Heart left ventricle (tissue), 16 donors: ENCODE measurements around the gene TRAPPC12. TPM values are rescaled to one million over a fixed set of nuclear protein-coding genes. Genes with fewer than 3 reads are reported as not detected.

ENCODE experiments used
- ATAC-seq, 4 donors: fragments of 200-7000 bp; cut with Tn5 transposase; one replicate each; pipeline ENCODE4 v1.9.1; 2020 to 2022; ENCODE audit warnings: moderate library complexity in 4 of 4, mild to moderate bottlenecking in 3 of 4, moderate number of reproducible peaks in 1 of 4
- DNase-seq, 5 donors: peaks; one replicate each; pipeline ENCODE4 v3.0.0-alpha.2; 2020
- H3K27ac ChIP-seq, 12 donors: fragments of 200-600 bp; sonication (generic) in 4 of 12; one replicate each; pipeline versions ENCODE4 v1.5.0 to v1.8.0; 2016 to 2022; ENCODE audit warnings: mild to moderate bottlenecking in 2 of 12
- H3K27me3 ChIP-seq, 9 donors: fragments of 200-600 bp; sonication (generic) in 2 of 9; one replicate each; pipeline versions ENCODE4 v1.5.1 to v1.8.0; 2016 to 2022; ENCODE audit warnings: mild to moderate bottlenecking in 3 of 9
- H3K36me3 ChIP-seq, 9 donors: fragments of 200-600 bp; sonication (generic) in 2 of 9; one replicate each; pipeline versions ENCODE4 v1.5.0 to v1.8.0; 2018 to 2022; ENCODE audit warnings: mild to moderate bottlenecking in 2 of 9
- H3K4me1 ChIP-seq, 12 donors: fragments of 200-600 bp; sonication (generic) in 4 of 12; one replicate each; pipeline versions ENCODE4 v1.5.0 to v1.8.0; 2016 to 2022; ENCODE audit warnings: mild to moderate bottlenecking in 3 of 12
- H3K4me3 ChIP-seq, 12 donors: fragments of 200-600 bp; sonication (generic) in 4 of 12; one replicate each; pipeline versions ENCODE4 v1.5.0 to v1.8.0; 2017 to 2022; ENCODE audit warnings: mild to moderate bottlenecking in 9 of 12, moderate library complexity in 4 of 12
- H3K9me3 ChIP-seq, 12 donors: fragments of 200-600 bp; sonication (generic) in 4 of 12; one replicate each; pipeline versions ENCODE4 v1.5.0 to v1.8.0; 2016 to 2022; ENCODE audit warnings: mild to moderate bottlenecking in 1 of 12
- CTCF ChIP-seq, 12 donors: fragments of 200-600 bp; sonication (generic) in 4 of 12; IDR thresholded peaks; one replicate each; pipeline versions ENCODE4 v1.5.0 to v1.8.0; 2018 to 2022; ENCODE audit warnings: antibody characterized with exemption in 12 of 12, mild to moderate bottlenecking in 5 of 12
- POLR2A ChIP-seq, 2 donors: fragments of 450-650 bp; IDR thresholded peaks; one replicate each; pipeline ENCODE4 v1.6.1; 2017; ENCODE audit warnings: antibody characterized with exemption in 2 of 2, mild to moderate bottlenecking in 2 of 2, moderate library complexity in 2 of 2
- WGBS, 4 donors: extraction: QIAGEN DNeasy Blood & Tissue Kit in 2 of 4; methylation state at CpG; one replicate each; pipeline versions ENCODE4 v1.1.5 to v1.1.7; 2013 to 2018; 5-methylcytosine and 5-hydroxymethylcytosine counted together
- intact Hi-C, 10 donors: fragments of 100-400 bp; cut with DNase I; formaldehyde crosslinking; loops; one replicate each; pipeline versions ENCODE4 v1.11.1 to v1.14.2; 2022
- polyA plus RNA-seq, 2 donors: library from polyadenylated mRNA; stranded (reverse); fragments of 200-250 nt; gene quantifications; one replicate each; pipeline ENCODE4 v1.2.3, GENCODE V29; 2013
- total RNA-seq, 9 donors: library from RNA; depleted of rRNA in 2 of 9; stranded (reverse); fragments of >200 nt in 2 of 9; fragmentation: NEBNext Ultra II Directional in 3 of 9; extraction: Animal tissue kit (Norgen Biotek cat#: 25700) in 3 of 9; gene quantifications; one replicate each; pipeline versions ENCODE4 v1.1.0 to v1.2.4, GENCODE V29; 2016 to 2023
- donor health status: ischemic (EF 13 %, LVEDD 7.1; RV severe dilation, severe dysfunction).
- donor health status: healthy with polysubstance abuse.
- donor health status: DM: no; HTN: yes; CAD: no.
- donor health status: DM: no; HTN: no; CAD: no.
- donor health status: ischemic (EF 25% LVEDD 6.9; RV normal size, moderate dysfunction).
- donor health status: ischemic (EF 25% LVEDD 5.7; RV mildly dilated, moderate dysfunction).
- donor health status: healthy.
- donor health status: DM: yes; HTN: yes; CAD: no.
- donor health status: ischemic (EF 35%, LVEDD 5.7; RV mildly dilated, moderate dysfunction).
- donor health status: nonischemic (EF 11% LVEDD 7.7; RV severe dilation, severe dysfunction).
- donor health status: DM: yes; HTN: yes; CAD: no.
- donor health status: PGD.
- donor health status: ischemic (EF 29% LVEDD 5.4; RV normal size, mild dysfunction).
- donor health status: nonischemic (EF 23%, LVEDD 6.1; RV moderate dilation, normal function).

TRAPPC12 gene
- total and polyA plus RNA-seq, 11 donors = 70.3 to 142 (median 88.2) TPM

- ATAC-seq = no peak
- 84 to 89% (median 87%) methylated on average over 5 of the region's 5 CpGs for WGBS, 4 donors
These were observed 7.5 kb downstream of the TRAPPC12 start for GRCh38 chr2:3387011-3387410.

GRCh38 chr2:3387644-3388411 is 8.3 kb downstream of the TRAPPC12 start:
- intact Hi-C loops = loop anchor here in 1 of 10 donors (10.0 kb wide), 1 partner anchor 167 kb away; the partner anchor contains the start of gene RNASEH1
- Histone ChIP-seq H3K36me3 (peaks cover 4 to 88% (median 55%) of the 10 kb centered on the region in 9 donors), H3K4me1 (no peaks in the 10 kb centered on the region), H3K27ac (no peak overlapping the region), H3K9me3 (no peaks in the 10 kb centered on the region), H3K27me3 (no peaks in the 10 kb centered on the region), H3K4me3 (no peak overlapping the region)
- ATAC-seq (peak in 1 of 4 donors; percentile 50), DNase-seq (no peak)
- TF ChIP-seq POLR2A (IDR thresholded peaks at IDR 0.05) = no peak
- no peak for TF ChIP-seq CTCF (IDR thresholded peaks at IDR 0.05)
- WGBS, 4 donors = 90 to 93% (median 92%) methylated on average over 83 to 89 of the region's 89 CpGs

More at GRCh38 chr2:3387011-3387410, 7.5 kb downstream of the TRAPPC12 start:
- no peak overlapping the region for H3K27ac ChIP-seq
- H3K36me3 ChIP-seq = peaks cover 4 to 88% (median 55%) of the 10 kb centered on the region in 9 donors
- no peaks in the 10 kb centered on the region for H3K9me3 ChIP-seq
- no peak for DNase-seq
- no peak overlapping the region for H3K4me3 ChIP-seq
- no peak for TF ChIP-seq POLR2A (IDR thresholded peaks at IDR 0.05)
- TF ChIP-seq CTCF (IDR thresholded peaks at IDR 0.05) = no peak
- no peaks in the 10 kb centered on the region for H3K27me3 ChIP-seq
- H3K4me1 ChIP-seq = no peaks in the 10 kb centered on the region
- intact Hi-C loops = loop anchor here in 1 of 10 donors (10.0 kb wide), 1 partner anchor 168 kb away; the partner anchor contains the start of gene RNASEH1

GRCh38 chr2:3388412-3388738 is 8.9 kb downstream of the TRAPPC12 start:
- Histone ChIP-seq H3K36me3 (peaks cover 4 to 88% (median 57%) of the 10 kb centered on the region in 9 donors), H3K4me3 (no peak overlapping the region), H3K4me1 (no peaks in the 10 kb centered on the region), H3K27ac (no peak overlapping the region), H3K27me3 (no peaks in the 10 kb centered on the region), H3K9me3 (no peaks in the 10 kb centered on the region)
- intact Hi-C loops = loop anchor here in 1 of 10 donors (10.0 kb wide), 1 partner anchor 166 kb away; the partner anchor contains the start of gene RNASEH1
- 97 to 98% (median 98%) methylated on average over 14 to 31 of the region's 31 CpGs for WGBS, 4 donors
- no peak for DNase-seq
- no peak for ATAC-seq
- TF ChIP-seq CTCF (IDR thresholded peaks at IDR 0.05) (no peak), POLR2A (IDR thresholded peaks at IDR 0.05) (no peak)

- H3K36me3 ChIP-seq = peaks cover 4 to 88% (median 56%) of the 10 kb centered on the region in 9 donors
- intact Hi-C loops = loop anchor here in 1 of 10 donors (10.0 kb wide), 1 partner anchor 166 kb away; the partner anchor contains the start of gene RNASEH1
- DNase-seq (no peak), ATAC-seq (no peak)
- H3K27me3 ChIP-seq = no peaks in the 10 kb centered on the region
- 95 to 98% (median 98%) methylated on average over 24 to 29 of the region's 29 CpGs for WGBS, 4 donors
- no peaks in the 10 kb centered on the region for H3K4me1 ChIP-seq
- H3K4me3 ChIP-seq = no peak overlapping the region
- TF ChIP-seq POLR2A (IDR thresholded peaks at IDR 0.05) (no peak), CTCF (IDR thresholded peaks at IDR 0.05) (no peak)
- H3K9me3 ChIP-seq = no peaks in the 10 kb centered on the region
- H3K27ac ChIP-seq = no peak overlapping the region
These were observed 9.7 kb downstream of the TRAPPC12 start for GRCh38 chr2:3389193-3389592.
